Measurements from ENCODE around the gene EIF4B. TPM values are rescaled to one million over a fixed set of nuclear protein-coding genes. Genes with fewer than 3 reads are reported as not detected.

The EIF4B gene
- total RNA-seq, 4 donors from 2014 or later, result 667 to 821 (median 740) TPM

DNA sequence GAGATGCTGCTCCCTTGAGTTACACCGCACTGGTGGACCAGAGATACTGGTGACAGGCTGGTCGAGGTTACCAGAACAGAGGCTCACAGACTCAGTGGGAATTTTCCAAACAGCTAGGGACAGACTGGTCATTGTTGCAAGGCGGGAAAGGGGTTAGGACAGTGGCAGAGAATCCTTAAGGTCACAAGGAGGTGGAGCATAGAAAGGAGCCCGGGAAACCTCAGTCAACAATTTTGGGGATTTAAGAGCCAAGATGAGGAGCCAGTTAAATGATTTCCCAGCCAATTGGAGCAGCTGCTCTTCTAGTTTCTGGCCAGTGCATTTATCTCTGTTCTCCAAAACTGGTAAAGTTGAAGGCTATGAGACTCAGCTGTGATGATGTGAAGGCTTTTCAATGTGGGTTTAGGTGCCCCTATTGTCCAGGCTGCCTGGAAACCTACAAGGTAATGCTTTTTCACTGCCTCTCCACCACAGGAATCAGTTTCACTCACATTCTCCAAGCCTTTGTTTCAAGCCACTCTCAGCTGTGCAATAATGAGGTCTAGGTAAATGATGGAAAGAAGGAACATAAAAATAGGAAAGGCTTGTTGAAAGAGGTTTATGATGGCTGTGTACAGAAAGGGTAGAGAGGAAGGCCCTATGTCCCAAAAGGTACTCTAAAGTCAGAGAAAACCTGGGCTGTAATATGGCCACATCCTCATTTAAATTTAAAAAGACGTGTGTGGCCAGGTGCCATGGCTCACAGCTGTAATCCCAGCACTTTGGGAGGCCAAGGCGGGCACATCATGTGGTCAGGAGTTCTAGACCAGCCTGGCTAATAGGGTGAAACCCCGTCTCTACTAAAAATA lies 36.6 kb downstream of the EIF4B start:
- DNase-seq, result peak in 1 of 2 donors; percentile 10
- no peak for TF ChIP-seq POLR2A (IDR thresholded peaks at IDR 0.05)
- TF ChIP-seq, protein P1, sequence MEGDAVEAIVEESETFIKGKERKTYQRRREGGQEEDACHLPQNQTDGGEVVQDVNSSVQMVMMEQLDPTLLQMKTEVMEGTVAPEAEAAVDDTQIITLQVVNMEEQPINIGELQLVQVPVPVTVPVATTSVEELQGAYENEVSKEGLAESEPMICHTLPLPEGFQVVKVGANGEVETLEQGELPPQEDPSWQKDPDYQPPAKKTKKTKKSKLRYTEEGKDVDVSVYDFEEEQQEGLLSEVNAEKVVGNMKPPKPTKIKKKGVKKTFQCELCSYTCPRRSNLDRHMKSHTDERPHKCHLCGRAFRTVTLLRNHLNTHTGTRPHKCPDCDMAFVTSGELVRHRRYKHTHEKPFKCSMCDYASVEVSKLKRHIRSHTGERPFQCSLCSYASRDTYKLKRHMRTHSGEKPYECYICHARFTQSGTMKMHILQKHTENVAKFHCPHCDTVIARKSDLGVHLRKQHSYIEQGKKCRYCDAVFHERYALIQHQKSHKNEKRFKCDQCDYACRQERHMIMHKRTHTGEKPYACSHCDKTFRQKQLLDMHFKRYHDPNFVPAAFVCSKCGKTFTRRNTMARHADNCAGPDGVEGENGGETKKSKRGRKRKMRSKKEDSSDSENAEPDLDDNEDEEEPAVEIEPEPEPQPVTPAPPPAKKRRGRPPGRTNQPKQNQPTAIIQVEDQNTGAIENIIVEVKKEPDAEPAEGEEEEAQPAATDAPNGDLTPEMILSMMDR (IDR thresholded peaks at IDR 0.05 in 4 of 5, conservative IDR thresholded peaks at IDR 0.05 in 1 of 5), result no peak
- peaks cover 0 to 25% of the 10 kb centered on the region in 2 donors for H3K36me3 ChIP-seq
- intact Hi-C loops (cut with DNase I; ENCODE audit: low total_unique reads) (loop anchor here (10.0 kb wide), 1 partner anchor 952 kb away; no protein-coding TSS in a partner anchor), in situ Hi-C loops (cut with MboI; ENCODE audit: low sequenced_read_pairs in 4 of 4) (no loop called here)
- ATAC-seq, result no peak
- H3K4me1 ChIP-seq, result peaks cover 16 to 40% of the 10 kb centered on the region in 2 donors
- no peaks in the 10 kb centered on the region for H3K9me3 ChIP-seq
- no peaks in the 10 kb centered on the region for H3K27me3 ChIP-seq
- no peak overlapping the region for H3K4me3 ChIP-seq
- H3K27ac ChIP-seq, result peak overlapping the region; percentile 2 to 100 (median 71)

GRCh38 chr12:53044052-53044581 lies 37.9 kb downstream of the EIF4B start:
- no peak for ATAC-seq

GRCh38 chr12:53044896-53045695 lies 38.8 kb downstream of the EIF4B start:
- DNase-seq (peak in 1 of 2 donors; percentile 44), ATAC-seq (no peak)
- H3K27me3 ChIP-seq, result no peaks in the 10 kb centered on the region
- TF ChIP-seq, protein P1 (IDR thresholded peaks at IDR 0.05 in 4 of 5, conservative IDR thresholded peaks at IDR 0.05 in 1 of 5), result no peak
- TF ChIP-seq POLR2A (IDR thresholded peaks at IDR 0.05), result no peak
- intact Hi-C loops (cut with DNase I; ENCODE audit: low total_unique reads) (loop anchor here (5.0 to 10.0 kb wide), 2 partner anchors 950 to 1003 kb away; no protein-coding TSS in a partner anchor), in situ Hi-C loops (cut with MboI; ENCODE audit: low sequenced_read_pairs in 4 of 4) (no loop called here)
- peak overlapping the region; percentile 63 to 86 (median 74) for H3K4me3 ChIP-seq
- no peaks in the 10 kb centered on the region for H3K9me3 ChIP-seq
- peak overlapping the region; percentile 96 to 100 (median 100) for H3K27ac ChIP-seq
- H3K4me1 ChIP-seq, result peaks cover 31 to 45% of the 10 kb centered on the region in 2 donors
- H3K36me3 ChIP-seq, result peaks cover 0 to 5% of the 10 kb centered on the region in 2 donors

More at GRCh38 chr12:53044052-53044581, 37.9 kb downstream of the EIF4B start:
- DNase-seq, result peak in 1 of 2 donors; percentile 30
- H3K36me3 ChIP-seq, result peaks cover 0 to 14% of the 10 kb centered on the region in 2 donors
- H3K4me3 ChIP-seq, result no peak overlapping the region
- TF ChIP-seq, protein P1 (IDR thresholded peaks at IDR 0.05 in 4 of 5, conservative IDR thresholded peaks at IDR 0.05 in 1 of 5), result no peak
- peaks cover 24 to 42% of the 10 kb centered on the region in 2 donors for H3K4me1 ChIP-seq
- in situ Hi-C loops (cut with MboI; ENCODE audit: low sequenced_read_pairs in 4 of 4), result no loop called here
- no peaks in the 10 kb centered on the region for H3K27me3 ChIP-seq
- intact Hi-C loops (cut with DNase I; ENCODE audit: low total_unique reads), result loop anchor here (10.0 kb wide), 1 partner anchor 951 kb away; no protein-coding TSS in a partner anchor
- H3K27ac ChIP-seq, result peak overlapping the region; percentile 96 to 100 (median 100)
- H3K9me3 ChIP-seq, result no peaks in the 10 kb centered on the region

- TF ChIP-seq, protein P1 (IDR thresholded peaks at IDR 0.05 in 4 of 5, conservative IDR thresholded peaks at IDR 0.05 in 1 of 5), result no peak
- TF ChIP-seq POLR2A (IDR thresholded peaks at IDR 0.05), result no peak
- peaks cover 31 to 47% of the 10 kb centered on the region in 2 donors for H3K4me1 ChIP-seq
- no peak for ATAC-seq
- in situ Hi-C loops (cut with MboI; ENCODE audit: low sequenced_read_pairs in 4 of 4), result no loop called here
- H3K4me3 ChIP-seq, result peak overlapping the region; percentile 63 to 86 (median 74)
- H3K36me3 ChIP-seq, result peaks cover 0 to 5% of the 10 kb centered on the region in 2 donors
- no peak for DNase-seq
- no peaks in the 10 kb centered on the region for H3K9me3 ChIP-seq
- H3K27ac ChIP-seq, result peak overlapping the region; percentile 96 to 100 (median 100)
- no peaks in the 10 kb centered on the region for H3K27me3 ChIP-seq
- intact Hi-C loops (cut with DNase I; ENCODE audit: low total_unique reads), result loop anchor here (2.0 to 10.0 kb wide), 3 partner anchors 39 to 1003 kb away; partner anchors contain the start of gene EIF4B
Observed at GRCh38 chr12:53045696-53046045, 39.4 kb downstream of the EIF4B start.

Measured in gastrocnemius medialis (tissue), 4 donors.